HT1080 (cell line): ENCODE measurements around the gene PLEKHJ1. TPM values are rescaled to one million over a fixed set of nuclear protein-coding genes. Genes with fewer than 3 reads are reported as not detected.

Source experiments
- DNase-seq: peaks from one replicate; pipeline ENCODE4 v3.0.0-alpha.2; 2015; ENCODE audit warnings: low read depth
- total RNA-seq: library from RNA; depleted of rRNA; stranded (reverse); fragments of >200 nt; shearing (Covaris generic); gene quantifications from 2 replicates; pipeline ENCODE4 v1.2.3, GENCODE V29; 2014

The PLEKHJ1 gene
- total RNA-seq, 1 experiment from 2014 or later: 146 TPM

GRCh38 chr19:2270423-2271233, 34.5 kb upstream of the PLEKHJ1 start:
- DNase-seq: no peak

GRCh38 chr19:2270157-2270422, 34.0 kb upstream of the PLEKHJ1 start:
- DNase-seq: no peak

GRCh38 chr19:2269244-2270156, 33.4 kb upstream of the PLEKHJ1 start:
- DNase-seq: peak; percentile 96

- no peak for DNase-seq
Measured at GRCh38 chr19:2268861-2269243, 32.7 kb upstream of the PLEKHJ1 start.

- no peak for DNase-seq
Measured at GRCh38 chr19:2268480-2268830, 32.3 kb upstream of the PLEKHJ1 start.

GRCh38 chr19:2266183-2266993, 30.3 kb upstream of the PLEKHJ1 start:
- DNase-seq: peak; percentile 63

- DNase-seq: no peak
Measured at GRCh38 chr19:2261438-2262172, 25.5 kb upstream of the PLEKHJ1 start.

- no peak for DNase-seq
Measured at GRCh38 chr19:2260341-2260805, 24.2 kb upstream of the PLEKHJ1 start.

- DNase-seq: no peak
Measured at GRCh38 chr19:2259336-2259735, 23.2 kb upstream of the PLEKHJ1 start.

- DNase-seq: no peak
Measured at GRCh38 chr19:2255982-2256685, 20.0 kb upstream of the PLEKHJ1 start, which contains the start of gene JSRP1. Gene JSRP1 (minus strand): TSS chr19:2256417. CDS start chr19:2255314, 1,103 bp downstream.

GRCh38 chr19:2255112-2255845, 19.1 kb upstream of the PLEKHJ1 start:
- DNase-seq: no peak

- DNase-seq: no peak
Measured at GRCh38 chr19:2254064-2254872, 18.1 kb upstream of the PLEKHJ1 start.

GRCh38 chr19:2253106-2254063, 17.3 kb upstream of the PLEKHJ1 start:
- DNase-seq: no peak

- no peak for DNase-seq
Measured at GRCh38 chr19:2252797-2253105, 16.6 kb upstream of the PLEKHJ1 start.

GRCh38 chr19:2252055-2252796, 16.1 kb upstream of the PLEKHJ1 start:
- no peak for DNase-seq

- DNase-seq: no peak
Measured at GRCh38 chr19:2251106-2252054, 15.3 kb upstream of the PLEKHJ1 start.
